A673 (cell line): Measurements from ENCODE around the gene SGMS1.

Source experiments
- EZH2 ChIP-seq: fragments of 200-600 bp; sonication (generic); IDR thresholded peaks from 2 replicates; pipeline ENCODE4 v1.6.1; 2017; ENCODE audit warnings: borderline replicate concordance, low read depth, mild to moderate bottlenecking, mixed read lengths, antibody characterized with exemption, low read length; ENCODE audit not compliant: poor library complexity, severe bottlenecking
- TF ChIP-seq, protein P1 (sequence below): fragments of 300-800, 200-600 bp; sonication (generic); conservative IDR thresholded peaks from 2 replicates; pipeline ENCODE4 v1.5.1; 2017; ENCODE audit warnings: low read depth, mild to moderate bottlenecking, antibody characterized with exemption, low read length, moderate library complexity, mixed read lengths

DNA sequence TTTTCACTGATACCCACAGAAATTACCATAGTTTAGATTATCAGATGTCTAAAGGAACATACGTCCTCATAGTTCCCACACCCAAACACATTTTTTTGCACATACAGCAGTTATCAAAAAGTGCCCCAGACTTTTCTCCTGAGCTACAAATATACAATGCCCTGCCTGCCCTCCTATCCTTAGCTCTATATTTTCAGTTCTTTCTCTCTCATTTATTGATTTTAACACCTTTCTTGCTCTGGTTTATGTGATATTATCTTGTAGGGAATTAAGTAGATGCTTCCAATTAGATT lies 25.1 kb upstream of the SGMS1 start:
- no peak for TF ChIP-seq EZH2
- TF ChIP-seq, protein P1, sequence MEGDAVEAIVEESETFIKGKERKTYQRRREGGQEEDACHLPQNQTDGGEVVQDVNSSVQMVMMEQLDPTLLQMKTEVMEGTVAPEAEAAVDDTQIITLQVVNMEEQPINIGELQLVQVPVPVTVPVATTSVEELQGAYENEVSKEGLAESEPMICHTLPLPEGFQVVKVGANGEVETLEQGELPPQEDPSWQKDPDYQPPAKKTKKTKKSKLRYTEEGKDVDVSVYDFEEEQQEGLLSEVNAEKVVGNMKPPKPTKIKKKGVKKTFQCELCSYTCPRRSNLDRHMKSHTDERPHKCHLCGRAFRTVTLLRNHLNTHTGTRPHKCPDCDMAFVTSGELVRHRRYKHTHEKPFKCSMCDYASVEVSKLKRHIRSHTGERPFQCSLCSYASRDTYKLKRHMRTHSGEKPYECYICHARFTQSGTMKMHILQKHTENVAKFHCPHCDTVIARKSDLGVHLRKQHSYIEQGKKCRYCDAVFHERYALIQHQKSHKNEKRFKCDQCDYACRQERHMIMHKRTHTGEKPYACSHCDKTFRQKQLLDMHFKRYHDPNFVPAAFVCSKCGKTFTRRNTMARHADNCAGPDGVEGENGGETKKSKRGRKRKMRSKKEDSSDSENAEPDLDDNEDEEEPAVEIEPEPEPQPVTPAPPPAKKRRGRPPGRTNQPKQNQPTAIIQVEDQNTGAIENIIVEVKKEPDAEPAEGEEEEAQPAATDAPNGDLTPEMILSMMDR: no peak
